ENCODE data around the gene SORCS1.

SORCS1 gene

GRCh38 chr10:106567629-106568028 lies 596.9 kb downstream of the SORCS1 start:
- no peak overlapping the region for H3K4me3 ChIP-seq (ENCODE audit: low read length)
- TF ChIP-seq ZNF274 (IDR thresholded peaks at IDR 0.05; ENCODE audit: low read depth, low read length), result no peak

GRCh38 chr10:106566873-106567272 lies 597.6 kb downstream of the SORCS1 start:
- H3K4me3 ChIP-seq (ENCODE audit: low read length), result no peak overlapping the region
- no peak for TF ChIP-seq ZNF274 (IDR thresholded peaks at IDR 0.05; ENCODE audit: low read depth, low read length)

- H3K4me3 ChIP-seq (ENCODE audit: low read length), result no peak overlapping the region
- TF ChIP-seq ZNF274 (IDR thresholded peaks at IDR 0.05; ENCODE audit: low read depth, low read length), result no peak
These were observed 599.0 kb downstream of the SORCS1 start for GRCh38 chr10:106565546-106565945.

GRCh38 chr10:106563384-106563783 lies 601.1 kb downstream of the SORCS1 start:
- TF ChIP-seq ZNF274 (IDR thresholded peaks at IDR 0.05; ENCODE audit: low read depth, low read length), result no peak
- no peak overlapping the region for H3K4me3 ChIP-seq (ENCODE audit: low read length)

GRCh38 chr10:106560925-106561640 lies 603.4 kb downstream of the SORCS1 start:
- no peak overlapping the region for H3K4me3 ChIP-seq (ENCODE audit: low read length)
- no peak for TF ChIP-seq ZNF274 (IDR thresholded peaks at IDR 0.05; ENCODE audit: low read depth, low read length)

- H3K4me3 ChIP-seq (ENCODE audit: low read length), result no peak overlapping the region
These were observed 605.1 kb downstream of the SORCS1 start for GRCh38 chr10:106559442-106559841.

GRCh38 chr10:106557951-106558733 lies 606.4 kb downstream of the SORCS1 start:
- no peak overlapping the region for H3K4me3 ChIP-seq (ENCODE audit: low read length)
- no peak for TF ChIP-seq ZNF274 (IDR thresholded peaks at IDR 0.05; ENCODE audit: low read depth, low read length)

More at GRCh38 chr10:106559442-106559841, 605.1 kb downstream of the SORCS1 start:
- TF ChIP-seq ZNF274 (IDR thresholded peaks at IDR 0.05; ENCODE audit: low read depth, low read length), result no peak

- TF ChIP-seq ZNF274 (IDR thresholded peaks at IDR 0.05; ENCODE audit: low read depth, low read length), result no peak
- H3K4me3 ChIP-seq (ENCODE audit: low read length), result no peak overlapping the region
These were observed 607.5 kb downstream of the SORCS1 start for GRCh38 chr10:106557053-106557452.

GRCh38 chr10:106555599-106555998 lies 608.9 kb downstream of the SORCS1 start:
- H3K4me3 ChIP-seq (ENCODE audit: low read length), result no peak overlapping the region
- TF ChIP-seq ZNF274 (IDR thresholded peaks at IDR 0.05; ENCODE audit: low read depth, low read length), result no peak

GRCh38 chr10:106551501-106552062 lies 612.9 kb downstream of the SORCS1 start:
- no peak for TF ChIP-seq ZNF274 (IDR thresholded peaks at IDR 0.05; ENCODE audit: low read depth, low read length)
- no peak overlapping the region for H3K4me3 ChIP-seq (ENCODE audit: low read length)

GRCh38 chr10:106548832-106549231 lies 615.7 kb downstream of the SORCS1 start:
- no peak overlapping the region for H3K4me3 ChIP-seq (ENCODE audit: low read length)
- TF ChIP-seq ZNF274 (IDR thresholded peaks at IDR 0.05; ENCODE audit: low read depth, low read length), result no peak

GRCh38 chr10:106547047-106547635 lies 617.4 kb downstream of the SORCS1 start:
- no peak overlapping the region for H3K4me3 ChIP-seq (ENCODE audit: low read length)
- TF ChIP-seq ZNF274 (IDR thresholded peaks at IDR 0.05; ENCODE audit: low read depth, low read length), result no peak

GRCh38 chr10:106542461-106542860 lies 622.0 kb downstream of the SORCS1 start:
- no peak for TF ChIP-seq ZNF274 (IDR thresholded peaks at IDR 0.05; ENCODE audit: low read depth, low read length)
- no peak overlapping the region for H3K4me3 ChIP-seq (ENCODE audit: low read length)

- TF ChIP-seq ZNF274 (IDR thresholded peaks at IDR 0.05; ENCODE audit: low read depth, low read length), result no peak
- no peak overlapping the region for H3K4me3 ChIP-seq (ENCODE audit: low read length)
These were observed 623.9 kb downstream of the SORCS1 start for GRCh38 chr10:106540645-106541044.
